ENCODE measurements around the gene NUBP2. TPM values are rescaled to one million over a fixed set of nuclear protein-coding genes. Genes with fewer than 3 reads are reported as not detected.

Gene NUBP2
- total and polyA plus RNA-seq, 10 of the 15 experiments (the other 5 are each of a cell fraction or from before 2014, with no cell fraction given), result 1.9 to 129 (median 51.7) TPM

DNA sequence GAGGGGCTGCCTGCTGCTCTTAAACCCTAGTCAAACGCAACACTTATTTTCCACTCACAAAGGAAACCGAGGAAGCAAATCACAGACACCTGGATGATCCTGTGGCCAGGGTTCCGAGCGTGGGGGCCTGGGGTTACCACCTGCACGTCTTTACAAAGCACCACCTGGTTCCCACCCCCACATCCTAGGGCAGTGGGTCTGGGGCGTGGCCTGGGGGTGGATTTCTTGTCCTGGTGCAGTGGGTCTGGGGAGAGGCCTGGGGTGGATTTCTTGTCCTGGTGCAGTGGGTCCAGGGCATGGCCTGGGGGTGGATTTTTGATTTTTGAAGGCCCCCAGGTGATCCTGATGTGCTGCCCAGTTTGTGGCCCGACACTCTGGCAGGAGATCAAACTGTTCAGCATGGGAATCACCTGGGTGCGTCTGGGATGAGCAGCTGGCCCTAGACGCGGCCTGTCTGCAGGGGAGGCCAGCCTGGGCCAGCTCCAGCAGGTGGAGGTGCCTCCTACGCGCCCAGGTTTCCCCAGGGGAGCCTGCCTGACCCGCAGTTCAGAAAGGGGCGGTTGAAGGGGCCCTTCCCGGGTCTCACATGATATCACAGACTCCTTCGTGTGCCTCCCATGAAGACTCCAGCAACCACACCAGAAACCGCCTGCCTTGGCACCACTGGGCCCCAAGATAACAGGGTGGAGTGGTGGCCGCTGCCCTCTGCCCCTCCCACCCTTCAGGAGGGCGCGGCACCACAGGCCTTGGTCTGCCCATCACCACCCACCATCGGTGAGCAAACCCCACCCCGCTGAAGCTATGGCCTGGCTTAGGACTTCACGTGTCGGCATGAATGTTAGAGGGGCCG lies 37.6 kb downstream of the NUBP2 start:
- no peak overlapping the region for H3K4me2 ChIP-seq (ENCODE audit: control insufficient read depth, insufficient read depth)
- ChIA-PET CTCF (no interaction called here), POLR2A (no interaction called here), RAD21 (ENCODE audit: unreplicated experiment) (no interaction called here), SMC1A (ENCODE audit: uncharacterized antibody, unreplicated experiment) (no interaction called here)
- H3K4me1 ChIP-seq (ENCODE audit: control insufficient read depth, insufficient read depth, low read length), result no peaks in the 10 kb centered on the region
- 80% methylated on average over 24 of the region's 25 CpGs for WGBS (ENCODE audit: insufficient coverage, insufficient replicate concordance, low lambda C conversion rate, missing lambda C conversion rate)
- no peak overlapping the region for H3K4me3 ChIP-seq
- TF ChIP-seq ZZZ3 (IDR thresholded peaks at IDR 0.05; ENCODE audit: control insufficient read depth, insufficient read length, low read depth) (no peak), HDAC2 (IDR thresholded peaks at IDR 0.05) (no peak), MEF2B (IDR thresholded peaks at IDR 0.05; ENCODE audit: partially characterized antibody, poor library complexity, severe bottlenecking) (no peak), SMAD1 (IDR thresholded peaks at IDR 0.05; ENCODE audit: low read depth, partially characterized antibody) (no peak), POLR2A (IDR thresholded peaks at IDR 0.05; ENCODE audit: low read depth, low read length) (0 out of 2 replicates have a peak, but pooled peaks have one; percentile 11), LARP7 (IDR thresholded peaks at IDR 0.05) (no peak), SUPT20H (IDR thresholded peaks at IDR 0.05; ENCODE audit: borderline replicate concordance, control insufficient read depth, low read depth, low read length) (no peak)
- H3K9ac ChIP-seq (ENCODE audit: control insufficient read depth, insufficient read depth, low read length), result no peak overlapping the region
- FAIRE-seq (no peak), DNase-seq (ENCODE audit: low read depth, low spot score) (no peak), ATAC-seq (no peak)
- no TSS peak for BruUV-seq (replicated peaks)
- H3K79me2 ChIP-seq (ENCODE audit: control insufficient read depth, insufficient read depth, low read length), result no peaks in the 10 kb centered on the region
- H3K9me3 ChIP-seq (replicated peaks; ENCODE audit: control insufficient read depth, insufficient read depth, low read length), result no peaks in the 10 kb centered on the region
- no peaks in the 10 kb centered on the region for H4K20me1 ChIP-seq (ENCODE audit: control insufficient read depth, insufficient read depth)
- in situ Hi-C loops (cut with MboI) (no loop called here), intact Hi-C loops (cut with micrococcal nuclease; ENCODE audit: unreplicated experiment) (no loop called here)
- H2AFZ ChIP-seq (ENCODE audit: control insufficient read depth, low read depth, low read length), result no peak overlapping the region
- no peaks in the 10 kb centered on the region; a peak in 2 of 4 replicates for H3K36me3 ChIP-seq (ENCODE audit: control insufficient read depth in 2 of 2, insufficient read depth in 2 of 2, low read length in 1 of 2)
- H3K27me3 ChIP-seq (replicated peaks in 1 of 2; ENCODE audit: control insufficient read depth in 2 of 2, insufficient read depth in 2 of 2, low read length in 1 of 2), result no peaks in the 10 kb centered on the region
- H3K27ac ChIP-seq (ENCODE audit: control insufficient read depth, insufficient read depth), result no peak overlapping the region

DNA sequence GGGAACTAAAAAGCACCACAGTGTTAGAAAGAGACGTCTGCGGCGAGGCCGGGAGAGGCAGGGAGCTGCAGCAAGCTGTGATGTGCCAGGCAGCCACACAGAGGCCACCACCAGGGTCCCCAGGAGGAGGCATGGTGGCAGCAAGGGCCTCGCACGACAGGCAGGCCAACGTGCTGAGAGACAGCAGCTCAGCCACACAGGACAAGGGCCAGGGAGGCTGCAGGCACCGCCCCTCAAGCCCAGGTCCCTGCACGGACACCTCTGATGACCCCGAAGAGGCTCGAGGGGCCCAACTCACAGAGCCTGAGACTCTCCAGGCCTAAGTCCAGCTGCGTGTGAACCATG lies 38.2 kb downstream of the NUBP2 start:
- WGBS (ENCODE audit: insufficient coverage, insufficient replicate concordance, low lambda C conversion rate, missing lambda C conversion rate), result 95% methylated on average over 12 of the region's 12 CpGs
- H4K20me1 ChIP-seq (ENCODE audit: control insufficient read depth, insufficient read depth), result no peaks in the 10 kb centered on the region
- ChIA-PET RAD21 (ENCODE audit: unreplicated experiment) (no interaction called here), POLR2A (no interaction called here), SMC1A (ENCODE audit: uncharacterized antibody, unreplicated experiment) (no interaction called here), CTCF (no interaction called here)
- no peaks in the 10 kb centered on the region for H3K79me2 ChIP-seq (ENCODE audit: control insufficient read depth, insufficient read depth, low read length)
- H3K27ac ChIP-seq (ENCODE audit: control insufficient read depth, insufficient read depth), result no peak overlapping the region
- H3K4me2 ChIP-seq (ENCODE audit: control insufficient read depth, insufficient read depth), result no peak overlapping the region
- H3K4me1 ChIP-seq (ENCODE audit: control insufficient read depth, insufficient read depth, low read length), result no peaks in the 10 kb centered on the region
- H3K36me3 ChIP-seq (ENCODE audit: control insufficient read depth in 2 of 2, insufficient read depth in 2 of 2, low read length in 1 of 2), result no peaks in the 10 kb centered on the region; a peak in 2 of 4 replicates
- no peaks in the 10 kb centered on the region for H3K27me3 ChIP-seq (replicated peaks in 1 of 2; ENCODE audit: control insufficient read depth in 2 of 2, insufficient read depth in 2 of 2, low read length in 1 of 2)
- DNase-seq (ENCODE audit: low read depth, low spot score) (no peak), FAIRE-seq (no peak), ATAC-seq (no peak)
- in situ Hi-C loops (cut with MboI) (no loop called here), intact Hi-C loops (cut with micrococcal nuclease; ENCODE audit: unreplicated experiment) (no loop called here)
- no TSS peak for BruUV-seq (replicated peaks)
- H3K9ac ChIP-seq (ENCODE audit: control insufficient read depth, insufficient read depth, low read length), result no peak overlapping the region
- H3K9me3 ChIP-seq (replicated peaks; ENCODE audit: control insufficient read depth, insufficient read depth, low read length), result no peaks in the 10 kb centered on the region
- H3K4me3 ChIP-seq, result no peak overlapping the region
- no peak overlapping the region for H2AFZ ChIP-seq (ENCODE audit: control insufficient read depth, low read depth, low read length)
- no peak for TF ChIP-seq SUZ12 (IDR thresholded peaks at IDR 0.05; ENCODE audit: unreplicated experiment)
- TF ChIP-seq SIX5 (IDR thresholded peaks at IDR 0.05; ENCODE audit: low read depth, low read length, severe bottlenecking), result no peak
- TF ChIP-seq RUNX3 (IDR thresholded peaks at IDR 0.05; ENCODE audit: low read length), result no peak
- no peak for TF ChIP-seq SUPT20H (IDR thresholded peaks at IDR 0.05; ENCODE audit: borderline replicate concordance, control insufficient read depth, low read depth, low read length)
- no peak for TF ChIP-seq RB1 (IDR thresholded peaks at IDR 0.05; ENCODE audit: borderline replicate concordance)
- TF ChIP-seq ZNF274 (IDR thresholded peaks at IDR 0.05; ENCODE audit: insufficient read depth, insufficient read length), result no peak
- TF ChIP-seq, protein P1, sequence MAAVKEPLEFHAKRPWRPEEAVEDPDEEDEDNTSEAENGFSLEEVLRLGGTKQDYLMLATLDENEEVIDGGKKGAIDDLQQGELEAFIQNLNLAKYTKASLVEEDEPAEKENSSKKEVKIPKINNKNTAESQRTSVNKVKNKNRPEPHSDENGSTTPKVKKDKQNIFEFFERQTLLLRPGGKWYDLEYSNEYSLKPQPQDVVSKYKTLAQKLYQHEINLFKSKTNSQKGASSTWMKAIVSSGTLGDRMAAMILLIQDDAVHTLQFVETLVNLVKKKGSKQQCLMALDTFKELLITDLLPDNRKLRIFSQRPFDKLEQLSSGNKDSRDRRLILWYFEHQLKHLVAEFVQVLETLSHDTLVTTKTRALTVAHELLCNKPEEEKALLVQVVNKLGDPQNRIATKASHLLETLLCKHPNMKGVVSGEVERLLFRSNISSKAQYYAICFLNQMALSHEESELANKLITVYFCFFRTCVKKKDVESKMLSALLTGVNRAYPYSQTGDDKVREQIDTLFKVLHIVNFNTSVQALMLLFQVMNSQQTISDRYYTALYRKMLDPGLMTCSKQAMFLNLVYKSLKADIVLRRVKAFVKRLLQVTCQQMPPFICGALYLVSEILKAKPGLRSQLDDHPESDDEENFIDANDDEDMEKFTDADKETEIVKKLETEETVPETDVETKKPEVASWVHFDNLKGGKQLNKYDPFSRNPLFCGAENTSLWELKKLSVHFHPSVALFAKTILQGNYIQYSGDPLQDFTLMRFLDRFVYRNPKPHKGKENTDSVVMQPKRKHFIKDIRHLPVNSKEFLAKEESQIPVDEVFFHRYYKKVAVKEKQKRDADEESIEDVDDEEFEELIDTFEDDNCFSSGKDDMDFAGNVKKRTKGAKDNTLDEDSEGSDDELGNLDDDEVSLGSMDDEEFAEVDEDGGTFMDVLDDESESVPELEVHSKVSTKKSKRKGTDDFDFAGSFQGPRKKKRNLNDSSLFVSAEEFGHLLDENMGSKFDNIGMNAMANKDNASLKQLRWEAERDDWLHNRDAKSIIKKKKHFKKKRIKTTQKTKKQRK (IDR thresholded peaks at IDR 0.05; ENCODE audit: low read depth, low read length), result no peak
- TF ChIP-seq NRF1 (conservative IDR thresholded peaks at IDR 0.05; ENCODE audit: low read depth, low read length), result no peak
- TF ChIP-seq ZNF217 (IDR thresholded peaks at IDR 0.05), result no peak
- no peak for TF ChIP-seq ESRRA (IDR thresholded peaks at IDR 0.05; ENCODE audit: low read length)
- TF ChIP-seq SP1 (IDR thresholded peaks at IDR 0.05; ENCODE audit: low read depth, low read length), result no peak
